Activated naive CD8-positive, alpha-beta T cell treated with anti-CD3 and anti-CD28 coated beads, Interleukin-2, amount 10 ng/mL, durations not matched to agents 7 days and 5 days (primary cell): ENCODE measurements around the gene SH3BP4. TPM values are rescaled to one million over a fixed set of nuclear protein-coding genes. Genes with fewer than 3 reads are reported as not detected.

ENCODE experiments used
- ATAC-seq: fragments of 150-1000 bp; cut with Tn5 transposase; one replicate; pipeline ENCODE4 v1.10.0; 2021; ENCODE audit warnings: low read depth, moderate library complexity
- POLR2A ChIA-PET: fragments of 350-600 bp; sonication (Branson Sonifier 250); formaldehyde crosslinking; loops from one replicate; lab custom pipeline; 2021; ENCODE audit warnings: antibody characterized with exemption; lab: Charles Lee
- DNase-seq: peaks from one replicate; pipeline ENCODE4 v3.0.0; 2021
- H3K27ac Mint-ChIP-seq: one replicate; pipeline ENCODE4 v1.8.0; 2022; ENCODE audit warnings: mild to moderate bottlenecking, mixed read lengths
- H3K27me3 Mint-ChIP-seq: one replicate; pipeline ENCODE4 v1.8.0; 2022; ENCODE audit warnings: mild to moderate bottlenecking, moderate library complexity, mixed read lengths
- H3K36me3 Mint-ChIP-seq: one replicate; pipeline ENCODE4 v1.8.0; 2021; ENCODE audit warnings: mild to moderate bottlenecking, mixed read lengths
- H3K4me1 Mint-ChIP-seq: one replicate; pipeline ENCODE4 v1.8.0; 2021; ENCODE audit warnings: mixed read lengths
- H3K4me3 Mint-ChIP-seq: one replicate; pipeline ENCODE4 v1.8.0; 2022; ENCODE audit warnings: mild to moderate bottlenecking, moderate library complexity, mixed read lengths
- H3K9me3 Mint-ChIP-seq: one replicate; pipeline ENCODE4 v1.8.0; 2021; ENCODE audit warnings: mixed read lengths
- total RNA-seq, 2 experiments: library from RNA; stranded (reverse); gene quantifications; one replicate each; pipeline ENCODE4 v1.2.3, GENCODE V29; 2021

Gene SH3BP4
- total RNA-seq, 2 experiments from 2014 or later: 0.17 TPM; not detected in 1

DNA sequence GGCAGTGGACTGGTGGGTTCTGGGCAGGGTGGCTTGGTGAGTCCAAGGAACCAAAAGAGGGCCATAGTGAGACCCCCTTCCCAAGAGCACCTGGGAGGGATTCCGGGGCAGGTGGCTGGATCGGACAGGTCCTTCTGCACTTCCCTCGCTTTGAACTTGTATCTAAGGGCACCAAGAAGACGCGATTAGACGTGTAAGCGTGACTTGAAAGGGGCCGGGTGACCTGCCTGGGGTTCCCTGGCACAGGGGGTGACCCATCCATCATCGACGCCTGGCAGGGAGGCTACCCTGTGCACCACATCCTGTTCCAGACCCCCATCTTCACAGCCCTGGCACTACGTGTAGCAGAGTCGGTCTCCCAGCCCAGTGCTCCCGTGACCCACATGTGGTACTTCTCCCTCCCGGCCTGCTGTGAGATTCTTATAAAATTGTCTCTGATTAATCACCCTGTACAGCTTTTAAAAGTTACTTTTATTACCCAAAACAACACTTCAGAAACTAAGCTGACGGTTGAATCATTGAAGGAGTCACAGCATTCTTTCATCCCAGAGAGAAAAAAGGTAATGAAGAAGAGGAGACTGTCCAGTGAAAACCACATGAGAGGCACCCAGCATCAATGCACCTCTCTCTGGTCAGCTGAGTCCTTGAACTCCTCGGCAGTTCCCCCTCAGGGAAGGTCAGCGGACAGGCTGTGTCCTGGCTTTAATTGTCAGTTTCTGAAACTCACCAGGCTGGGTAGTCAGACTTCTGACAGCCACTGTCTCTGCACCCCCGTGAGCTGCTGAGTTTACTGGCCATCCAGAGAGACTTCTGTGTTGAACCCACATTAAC lies 13.0 kb downstream of the SH3BP4 start:
- DNase-seq (no peak), ATAC-seq (no peak)
- POLR2A ChIA-PET: no interaction called here
- Mint-ChIP-seq H3K36me3 (no peaks in the 10 kb centered on the region), H3K9me3 (no peaks in the 10 kb centered on the region), H3K4me1 (no peaks in the 10 kb centered on the region), H3K4me3 (no peak overlapping the region), H3K27ac (no peak overlapping the region), H3K27me3 (peaks cover 2% of the 10 kb centered on the region)

DNA sequence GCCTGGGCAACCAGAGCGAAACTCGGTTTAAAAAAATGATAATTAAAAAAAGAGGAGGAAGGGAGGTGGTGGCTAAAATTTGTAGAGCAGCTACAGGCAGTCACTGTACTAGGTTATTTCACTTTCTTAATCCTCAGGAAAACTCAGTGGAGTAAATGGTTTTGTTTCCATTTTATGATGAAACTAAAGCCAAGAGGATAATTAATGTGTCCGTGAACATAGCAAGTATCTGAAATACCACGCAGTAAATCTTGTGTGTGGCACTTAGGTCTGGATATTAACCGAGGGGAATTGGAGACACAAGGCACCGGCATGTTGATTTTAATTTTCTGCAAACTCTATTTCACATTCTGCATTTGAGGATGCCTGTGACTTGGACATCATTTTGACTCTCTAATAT lies 14.5 kb downstream of the SH3BP4 start:
- Mint-ChIP-seq H3K27ac (no peak overlapping the region), H3K9me3 (no peaks in the 10 kb centered on the region), H3K36me3 (no peaks in the 10 kb centered on the region), H3K4me3 (no peak overlapping the region), H3K27me3 (no peaks in the 10 kb centered on the region), H3K4me1 (no peaks in the 10 kb centered on the region)
- POLR2A ChIA-PET: no interaction called here
- DNase-seq: no peak
- no peak for ATAC-seq

DNA sequence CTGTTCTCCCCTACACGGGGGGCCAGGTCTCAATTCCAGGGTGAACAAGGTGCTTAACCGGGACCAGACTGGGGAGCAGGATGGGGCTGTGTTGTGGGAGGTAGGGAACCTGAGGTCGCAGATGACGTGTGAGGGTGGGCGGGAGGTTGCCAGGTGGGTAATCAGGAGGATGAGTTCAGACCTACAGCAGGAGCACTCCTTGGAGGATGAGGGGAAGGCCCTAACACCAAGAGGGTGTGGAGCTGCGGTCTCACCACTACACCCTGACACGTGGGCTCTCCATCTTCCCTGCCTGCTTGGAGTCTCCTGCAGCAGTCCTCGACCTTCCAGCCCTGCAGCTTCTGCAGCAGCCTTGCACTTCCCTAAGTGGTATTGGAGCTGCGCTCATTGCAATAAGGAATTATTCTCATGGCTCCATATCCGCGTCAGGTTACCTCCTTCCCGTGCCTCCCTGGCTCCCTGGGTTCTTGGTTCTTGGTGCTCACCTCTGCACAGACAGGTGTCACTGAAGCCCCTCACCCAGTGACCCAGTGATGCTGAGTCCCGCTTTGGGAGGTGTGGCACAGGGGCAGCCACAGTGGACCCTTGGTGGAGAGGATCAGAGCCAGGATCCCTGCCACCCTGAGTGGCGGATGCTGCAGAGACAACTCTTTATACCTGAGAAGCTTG lies 15.5 kb downstream of the SH3BP4 start:
- POLR2A ChIA-PET: no interaction called here
- H3K36me3 Mint-ChIP-seq: no peaks in the 10 kb centered on the region
- no peak overlapping the region for H3K4me3 Mint-ChIP-seq
- H3K27ac Mint-ChIP-seq: no peak overlapping the region
- no peak for ATAC-seq
- H3K27me3 Mint-ChIP-seq: no peaks in the 10 kb centered on the region
- no peak for DNase-seq
- no peaks in the 10 kb centered on the region for H3K4me1 Mint-ChIP-seq
- H3K9me3 Mint-ChIP-seq: no peaks in the 10 kb centered on the region

DNA sequence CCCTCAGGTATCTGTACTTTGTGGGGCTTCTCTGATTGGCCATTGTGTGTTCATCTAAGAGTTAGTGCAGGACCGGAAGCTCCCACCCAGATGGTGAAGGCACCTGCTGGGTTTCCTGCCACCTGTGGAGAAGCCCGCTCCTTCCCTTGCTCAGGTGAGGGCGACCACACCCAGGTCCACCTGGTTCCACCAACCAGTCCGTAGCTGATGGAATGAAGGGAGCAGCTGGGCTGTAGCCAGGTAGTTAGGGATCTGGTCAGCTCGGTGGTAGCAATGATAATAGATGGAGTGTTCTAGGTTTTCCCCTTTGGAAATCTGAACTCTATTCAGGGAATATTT lies 16.0 kb downstream of the SH3BP4 start:
- H3K27me3 Mint-ChIP-seq: no peaks in the 10 kb centered on the region
- ATAC-seq: no peak

DNA sequence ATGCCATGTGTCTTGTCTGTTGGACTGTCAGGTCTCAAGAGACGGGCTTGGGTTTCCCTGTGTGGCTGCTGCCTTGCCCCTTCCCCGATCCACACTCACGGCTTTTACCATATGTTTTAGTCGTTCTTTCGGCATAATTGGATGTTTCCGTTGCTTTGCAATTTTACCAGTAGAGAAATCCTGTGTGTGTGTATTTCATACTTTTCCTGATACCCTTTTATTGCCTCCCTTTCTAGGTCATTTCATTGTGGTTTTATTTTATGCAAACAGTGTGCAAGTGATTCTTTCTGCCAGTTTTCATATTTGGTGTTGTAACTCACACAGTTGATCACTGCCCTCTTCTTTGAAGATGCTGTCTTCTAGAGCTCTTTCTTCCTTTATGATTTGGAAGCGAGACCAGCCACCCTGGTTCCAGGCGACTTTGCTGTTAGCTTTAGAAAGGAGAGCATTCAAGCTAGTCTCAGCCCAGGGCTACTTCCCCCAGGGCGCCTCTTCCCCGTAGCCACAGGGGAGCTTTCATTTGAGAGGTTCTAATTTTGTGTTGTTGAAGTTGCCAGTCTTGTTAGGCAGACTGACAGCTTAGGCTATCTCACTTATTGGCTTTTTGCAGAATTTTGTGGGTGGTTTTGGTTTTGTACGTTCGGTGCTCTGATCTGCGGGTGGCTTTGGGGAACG lies 17.0 kb downstream of the SH3BP4 start:
- H3K4me1 Mint-ChIP-seq: no peaks in the 10 kb centered on the region
- DNase-seq (no peak), ATAC-seq (no peak)
- no peak overlapping the region for H3K27ac Mint-ChIP-seq
- POLR2A ChIA-PET: no interaction called here
- no peaks in the 10 kb centered on the region for H3K36me3 Mint-ChIP-seq
- H3K4me3 Mint-ChIP-seq: no peak overlapping the region
- no peaks in the 10 kb centered on the region for H3K9me3 Mint-ChIP-seq
- no peaks in the 10 kb centered on the region for H3K27me3 Mint-ChIP-seq

More for the DNA sequence above, 16.0 kb downstream of the SH3BP4 start:
- Mint-ChIP-seq H3K36me3 (no peaks in the 10 kb centered on the region), H3K27ac (no peak overlapping the region), H3K9me3 (no peaks in the 10 kb centered on the region), H3K4me1 (no peaks in the 10 kb centered on the region), H3K4me3 (no peak overlapping the region)
- POLR2A ChIA-PET: no interaction called here
- DNase-seq: no peak

DNA sequence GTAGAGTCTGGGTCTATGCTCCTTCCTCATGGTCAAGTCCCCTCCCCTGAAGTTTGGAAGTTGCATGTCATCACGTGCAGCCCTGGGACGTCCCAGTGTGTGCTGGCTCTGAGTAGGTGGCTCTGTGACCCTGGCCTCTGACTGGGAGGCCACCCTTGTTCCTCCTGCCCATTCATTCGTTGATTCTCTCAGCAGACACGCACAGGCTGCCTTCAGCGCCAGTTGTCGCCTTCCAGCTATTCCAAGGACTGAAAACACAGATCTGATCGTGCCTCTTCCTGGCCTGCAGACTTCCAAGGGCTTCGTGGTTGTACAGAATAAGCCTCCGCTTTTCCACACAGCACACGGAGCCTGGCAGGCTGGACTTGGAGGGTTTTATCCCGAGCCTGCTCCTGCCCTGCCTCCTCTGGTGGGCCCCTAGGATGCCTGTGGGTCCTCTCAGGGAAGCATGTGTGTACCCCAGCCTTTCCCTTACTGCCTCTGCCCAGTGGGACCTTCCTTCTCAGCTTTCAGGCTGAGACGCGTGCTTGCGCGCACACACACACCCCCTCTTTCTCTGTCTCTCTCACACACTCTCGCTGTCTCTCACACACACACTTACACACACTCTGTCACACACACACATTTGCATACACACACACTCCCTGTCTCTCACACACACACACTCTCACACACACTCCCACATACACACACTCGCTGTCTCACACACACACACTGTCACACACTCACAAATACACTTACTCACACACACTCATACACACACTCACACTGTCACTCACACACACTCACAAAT lies 17.7 kb downstream of the SH3BP4 start:
- no peaks in the 10 kb centered on the region for H3K36me3 Mint-ChIP-seq
- H3K4me1 Mint-ChIP-seq: no peaks in the 10 kb centered on the region
- DNase-seq: no peak
- no peak for ATAC-seq
- H3K9me3 Mint-ChIP-seq: no peaks in the 10 kb centered on the region
- POLR2A ChIA-PET: no interaction called here
- H3K27ac Mint-ChIP-seq: no peak overlapping the region
- no peak overlapping the region for H3K4me3 Mint-ChIP-seq
- no peaks in the 10 kb centered on the region for H3K27me3 Mint-ChIP-seq

DNA sequence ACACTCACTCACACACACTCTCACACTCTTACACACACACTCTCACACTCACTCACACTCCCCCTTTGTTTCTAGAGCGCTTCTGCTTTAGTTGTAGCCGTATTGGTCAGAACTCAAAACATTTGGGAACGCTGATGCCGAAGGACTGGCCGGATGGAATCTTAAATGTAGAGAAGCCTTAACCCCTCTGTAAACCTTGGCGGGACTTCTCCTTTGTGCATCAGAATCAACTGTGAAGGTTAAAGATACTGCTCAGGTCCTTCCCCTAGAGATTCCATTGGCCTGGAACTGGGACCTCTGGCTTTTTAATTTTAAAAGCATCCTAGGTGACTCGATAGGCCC lies 18.3 kb downstream of the SH3BP4 start:
- Mint-ChIP-seq H3K4me1 (no peaks in the 10 kb centered on the region), H3K27me3 (no peaks in the 10 kb centered on the region), H3K36me3 (no peaks in the 10 kb centered on the region), H3K4me3 (no peak overlapping the region), H3K27ac (no peak overlapping the region), H3K9me3 (no peaks in the 10 kb centered on the region)
- POLR2A ChIA-PET: no interaction called here
- DNase-seq: no peak
- ATAC-seq: no peak

DNA sequence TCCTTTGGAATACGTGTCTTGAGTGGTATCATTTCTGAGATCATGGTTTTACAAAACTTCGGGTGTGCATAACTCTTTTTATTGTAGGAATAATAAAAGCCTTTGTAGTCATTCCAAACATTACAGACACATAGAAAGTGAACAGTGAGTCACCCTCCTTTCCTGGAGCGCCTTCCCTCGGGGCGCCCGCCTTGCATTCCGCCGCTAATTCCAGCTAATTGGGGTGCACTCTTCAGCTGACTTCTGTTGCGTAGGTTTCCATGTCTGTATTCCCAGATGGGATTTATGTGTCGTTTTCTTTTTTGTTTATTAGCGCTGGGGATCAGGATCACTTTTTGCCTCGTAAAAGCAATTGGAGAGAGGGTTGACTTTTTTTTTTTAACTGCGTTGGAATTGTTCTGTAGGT lies 18.7 kb downstream of the SH3BP4 start:
- Mint-ChIP-seq H3K4me1 (no peaks in the 10 kb centered on the region), H3K4me3 (no peak overlapping the region), H3K36me3 (no peaks in the 10 kb centered on the region), H3K27ac (no peak overlapping the region), H3K27me3 (no peaks in the 10 kb centered on the region), H3K9me3 (no peaks in the 10 kb centered on the region)
- POLR2A ChIA-PET: no interaction called here
- DNase-seq (no peak), ATAC-seq (no peak)

DNA sequence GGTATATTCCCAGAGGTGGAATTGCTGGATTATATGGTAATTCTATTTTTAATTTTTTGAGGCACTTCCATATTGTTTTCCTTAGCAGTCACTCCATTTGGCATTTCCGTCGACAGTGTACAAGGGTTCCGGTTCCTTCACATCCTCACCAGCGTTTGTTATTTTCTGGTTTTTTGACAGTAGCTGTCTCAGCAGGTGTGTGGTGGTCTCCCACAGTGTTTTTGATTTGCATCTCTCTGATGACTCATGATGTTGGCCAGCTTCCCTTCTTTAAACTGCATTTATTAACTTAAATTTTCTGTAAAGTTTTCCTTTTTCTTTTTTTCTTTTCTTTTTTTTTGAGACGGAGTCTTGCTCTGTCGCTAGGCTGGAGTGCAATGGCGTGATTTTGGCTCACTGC lies 19.7 kb downstream of the SH3BP4 start:
- Mint-ChIP-seq H3K4me3 (no peak overlapping the region), H3K27me3 (no peaks in the 10 kb centered on the region), H3K9me3 (no peaks in the 10 kb centered on the region), H3K4me1 (no peaks in the 10 kb centered on the region), H3K36me3 (no peaks in the 10 kb centered on the region), H3K27ac (no peak overlapping the region)
- POLR2A ChIA-PET: no interaction called here
- ATAC-seq: no peak
- no peak for DNase-seq

DNA sequence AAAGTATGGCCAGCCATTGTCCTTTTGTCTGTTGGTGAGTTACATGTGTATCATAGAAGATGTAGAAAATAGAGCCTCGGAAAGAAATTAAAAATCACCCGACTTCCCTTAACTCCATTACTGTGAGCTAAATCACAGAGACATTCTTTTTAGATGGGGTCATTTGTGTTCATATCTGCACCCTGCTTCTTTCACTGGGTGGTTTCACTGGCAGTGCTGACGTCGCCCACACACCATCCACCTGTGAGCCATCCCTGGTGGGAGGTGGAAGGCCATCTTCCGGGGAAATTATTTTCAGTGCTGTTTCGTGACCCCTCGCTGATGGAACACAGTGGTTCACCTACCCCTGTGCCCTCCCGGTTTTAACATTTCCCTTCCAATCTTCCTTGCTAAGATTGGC lies 21.2 kb downstream of the SH3BP4 start:
- H3K27me3 Mint-ChIP-seq: no peaks in the 10 kb centered on the region
- DNase-seq (no peak), ATAC-seq (no peak)
- no peak overlapping the region for H3K27ac Mint-ChIP-seq
- POLR2A ChIA-PET: no interaction called here
- H3K4me3 Mint-ChIP-seq: no peak overlapping the region
- no peaks in the 10 kb centered on the region for H3K36me3 Mint-ChIP-seq
- no peaks in the 10 kb centered on the region for H3K9me3 Mint-ChIP-seq
- H3K4me1 Mint-ChIP-seq: no peaks in the 10 kb centered on the region

DNA sequence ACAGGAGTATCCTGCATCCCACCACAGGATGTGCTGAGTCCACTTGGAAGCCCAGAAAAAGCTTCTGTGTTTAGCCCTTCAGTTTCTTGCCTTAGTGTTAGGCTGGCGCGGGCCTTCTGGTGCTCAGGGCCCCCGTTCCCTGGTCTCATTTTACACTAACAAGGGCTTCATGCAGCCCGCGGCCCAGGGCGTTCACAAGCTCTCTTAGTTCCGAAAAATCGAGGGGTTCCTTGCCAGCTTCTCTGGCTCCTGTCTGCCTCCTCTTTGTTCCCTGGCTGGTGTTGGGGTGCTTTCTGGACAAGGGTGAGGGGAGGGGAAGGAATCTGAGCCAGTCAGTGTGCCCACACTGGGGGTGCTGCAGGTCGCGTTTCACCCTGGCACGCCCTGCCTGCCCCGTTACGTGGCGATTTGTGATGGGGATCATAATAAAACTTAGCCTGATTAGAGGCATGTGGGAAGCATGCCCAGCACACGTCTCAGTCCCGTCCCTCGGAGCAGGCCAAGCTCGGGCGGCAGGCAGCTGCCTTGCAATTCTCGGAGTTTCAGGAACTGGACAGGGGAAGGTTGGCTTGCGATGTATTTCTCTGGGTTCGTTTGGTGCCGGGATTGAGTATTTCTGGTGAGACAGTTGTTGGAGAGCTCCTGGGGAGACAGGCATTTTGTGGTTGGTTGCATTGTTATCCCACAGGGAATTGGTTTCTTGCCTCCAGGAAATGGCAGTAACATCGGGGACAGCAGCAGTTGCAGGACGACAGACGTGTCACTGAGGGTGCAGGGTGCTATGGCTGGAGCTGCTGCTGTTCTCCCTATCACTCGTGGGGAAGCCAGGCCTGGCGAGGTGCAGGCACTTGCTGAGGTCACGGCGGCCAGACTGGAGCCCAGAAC lies 22.9 kb downstream of the SH3BP4 start:
- POLR2A ChIA-PET: no interaction called here
- no peak for ATAC-seq
- no peak overlapping the region for H3K4me3 Mint-ChIP-seq
- no peak for DNase-seq
- no peaks in the 10 kb centered on the region for H3K9me3 Mint-ChIP-seq
- H3K36me3 Mint-ChIP-seq: no peaks in the 10 kb centered on the region
- no peak overlapping the region for H3K27ac Mint-ChIP-seq
- no peaks in the 10 kb centered on the region for H3K27me3 Mint-ChIP-seq
- H3K4me1 Mint-ChIP-seq: no peaks in the 10 kb centered on the region

DNA sequence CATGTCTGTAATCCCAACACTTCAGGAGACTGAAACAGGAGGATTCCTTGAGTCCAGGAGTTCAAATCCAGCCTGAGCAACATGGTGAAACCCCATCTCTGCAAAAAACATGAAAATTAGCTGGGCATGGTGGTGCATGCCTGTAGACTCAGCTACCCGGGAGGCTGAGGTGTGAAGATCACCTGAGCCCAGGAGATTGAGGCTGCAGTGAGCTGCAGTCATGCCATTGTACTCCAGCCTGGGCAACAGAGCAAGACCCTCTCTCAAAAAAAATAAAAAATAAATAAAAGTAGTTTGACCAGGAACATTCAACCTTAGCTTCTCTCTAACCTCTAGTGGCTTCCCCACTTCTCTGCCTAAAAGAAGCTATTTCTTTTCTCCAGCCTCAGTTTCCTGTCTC lies 23.8 kb downstream of the SH3BP4 start:
- no peak overlapping the region for H3K27ac Mint-ChIP-seq
- no peaks in the 10 kb centered on the region for H3K4me1 Mint-ChIP-seq
- no peak for ATAC-seq

More for the DNA sequence above, 23.8 kb downstream of the SH3BP4 start:
- H3K36me3 Mint-ChIP-seq: no peaks in the 10 kb centered on the region
- DNase-seq: no peak
- H3K27me3 Mint-ChIP-seq: no peaks in the 10 kb centered on the region
- POLR2A ChIA-PET: no interaction called here
- no peaks in the 10 kb centered on the region for H3K9me3 Mint-ChIP-seq
- no peak overlapping the region for H3K4me3 Mint-ChIP-seq
